Activated CD4-positive, alpha-beta T cell treated with anti-CD3 and anti-CD28 coated beads, Interleukin-2, Interleukin-4, amounts not matched to agents 100 ng/mL and 50 ng/mL, durations not matched to agents 16 hours and 8 hours (primary cell): ENCODE data around the gene ASMTL.
"Not testable (repeated sequence)": the region's sequence is repeated elsewhere in the genome, so short reads cannot be mapped to it uniquely, and the experiment has no call there.

ENCODE experiments used
- DNase-seq: peaks from one replicate; pipeline ENCODE4 v3.0.0-alpha.2; 2020; ENCODE audit warnings: low spot score

The ASMTL gene

DNA sequence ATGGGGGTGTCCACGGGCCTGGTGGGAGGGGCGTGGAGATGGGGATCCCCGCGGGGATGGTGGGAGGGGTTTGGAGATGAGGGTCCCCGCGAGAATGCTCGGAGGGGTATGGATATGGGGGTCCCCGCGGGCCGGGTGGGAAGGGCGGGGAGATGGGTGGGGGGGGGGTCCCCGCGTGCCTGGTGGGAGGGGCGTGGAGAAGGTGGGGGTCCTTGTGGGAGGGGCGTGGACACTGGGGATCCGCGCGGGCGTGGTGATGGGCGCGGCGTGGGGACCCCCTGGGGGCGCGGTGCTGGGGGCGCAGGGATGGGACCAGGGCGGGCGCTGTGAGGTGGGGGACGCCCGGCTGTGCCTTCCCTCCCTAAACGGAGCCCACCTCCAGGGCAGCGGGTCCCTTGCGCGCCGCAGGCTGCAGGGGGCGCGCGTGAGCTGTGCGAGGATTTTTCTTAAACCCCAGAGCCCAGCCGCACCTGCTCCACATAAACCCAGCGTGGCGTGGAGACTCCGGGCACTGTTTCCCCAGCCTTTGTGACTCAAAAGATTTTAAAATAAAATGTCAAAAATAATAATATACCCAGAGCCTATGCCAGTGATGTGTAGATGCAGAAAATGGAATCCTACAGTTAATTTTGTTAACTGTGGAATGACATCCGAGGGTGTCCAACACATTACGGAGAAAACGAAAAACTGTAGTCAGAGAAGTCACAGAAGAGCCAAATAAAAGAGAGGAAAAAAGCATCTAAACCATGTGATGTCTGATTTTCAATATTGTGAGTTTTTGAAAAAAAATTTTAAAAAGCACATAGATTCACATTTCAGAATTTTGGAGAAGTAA lies 1.5 kb upstream of the ASMTL start:
- DNase-seq = peak; percentile 90

DNA sequence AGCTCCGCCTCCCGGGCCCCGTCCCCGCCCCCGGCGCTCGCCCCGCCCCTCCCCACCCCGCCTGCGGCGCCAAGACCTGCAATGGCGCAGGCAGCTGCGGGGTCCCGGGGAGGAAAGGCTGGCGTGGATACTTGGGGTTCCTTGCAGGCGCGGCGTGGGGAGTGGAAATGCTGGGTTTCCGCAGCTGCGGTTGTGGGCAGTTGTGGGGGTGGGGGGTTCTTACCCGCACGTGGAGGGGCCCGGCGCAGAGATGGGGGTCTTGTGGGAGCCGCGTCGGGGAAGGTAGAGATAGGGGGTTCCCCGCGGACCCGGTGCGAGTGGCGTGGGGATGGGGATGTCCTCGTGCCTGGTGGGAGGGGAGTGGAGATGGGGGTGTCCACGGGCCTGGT lies 680 bp upstream of the ASMTL start:
- DNase-seq = no peak

DNA sequence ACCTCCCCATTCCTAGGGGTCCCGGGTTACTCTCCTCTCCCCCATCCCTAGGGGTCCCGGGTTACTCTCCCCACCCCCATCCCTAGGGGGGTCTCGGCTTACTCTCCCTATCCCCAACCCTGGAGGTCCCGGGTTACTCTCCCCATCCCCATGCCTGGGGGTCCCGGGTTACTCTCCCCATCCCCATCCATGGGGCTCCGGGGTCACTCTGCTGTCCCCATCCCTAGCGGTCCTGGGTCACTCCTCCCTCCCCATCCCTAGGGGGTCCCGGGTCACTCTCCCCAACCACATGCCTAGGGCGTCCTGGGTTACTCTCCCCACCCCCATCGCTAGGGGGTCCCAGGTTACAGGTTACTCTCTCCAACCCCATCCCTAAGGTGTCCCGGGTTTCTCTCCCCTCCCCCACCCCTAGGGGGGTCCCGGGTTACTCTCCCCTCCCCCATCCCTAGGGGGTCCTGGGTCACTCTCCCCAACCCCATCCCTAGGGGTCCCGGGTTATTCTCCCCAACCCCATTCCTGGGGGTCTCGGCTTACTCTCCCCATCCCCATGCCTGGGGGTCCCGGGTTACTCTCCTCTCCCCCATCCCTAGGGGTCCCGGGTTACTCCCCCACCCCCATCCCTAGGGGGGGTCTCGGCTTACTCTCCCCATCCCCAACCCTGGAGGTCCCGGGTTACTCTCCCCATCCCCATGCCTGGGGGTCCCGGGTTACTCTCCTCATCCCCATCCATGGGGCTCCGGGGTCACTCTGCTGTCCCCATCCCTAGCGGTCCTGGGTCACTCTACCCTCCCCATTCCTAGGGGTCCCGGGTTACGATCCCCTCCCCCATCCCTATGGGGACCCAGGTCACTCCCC lies 821 bp downstream of the ASMTL start:
- DNase-seq = no peak

DNA sequence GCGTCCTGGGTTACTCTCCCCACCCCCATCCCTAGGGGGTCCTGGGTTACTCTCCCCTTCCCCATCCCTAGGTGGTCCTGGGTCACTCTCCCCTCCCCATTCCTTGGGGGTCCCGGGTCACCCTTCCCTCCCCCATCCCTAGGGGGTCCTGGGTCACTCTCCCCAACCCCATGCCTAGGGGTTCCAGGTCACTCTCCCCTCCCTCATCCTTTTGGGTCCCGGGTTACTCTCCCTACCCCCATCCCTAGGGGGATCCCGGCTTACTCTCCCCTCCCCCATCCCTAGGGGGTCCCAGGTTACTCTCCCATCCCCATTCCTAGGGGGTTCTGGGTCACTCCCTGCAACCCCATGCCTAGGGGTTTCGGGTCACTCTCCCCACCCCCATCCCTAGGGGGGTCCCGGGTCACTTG lies 1.5 kb downstream of the ASMTL start:
- no peak for DNase-seq

DNA sequence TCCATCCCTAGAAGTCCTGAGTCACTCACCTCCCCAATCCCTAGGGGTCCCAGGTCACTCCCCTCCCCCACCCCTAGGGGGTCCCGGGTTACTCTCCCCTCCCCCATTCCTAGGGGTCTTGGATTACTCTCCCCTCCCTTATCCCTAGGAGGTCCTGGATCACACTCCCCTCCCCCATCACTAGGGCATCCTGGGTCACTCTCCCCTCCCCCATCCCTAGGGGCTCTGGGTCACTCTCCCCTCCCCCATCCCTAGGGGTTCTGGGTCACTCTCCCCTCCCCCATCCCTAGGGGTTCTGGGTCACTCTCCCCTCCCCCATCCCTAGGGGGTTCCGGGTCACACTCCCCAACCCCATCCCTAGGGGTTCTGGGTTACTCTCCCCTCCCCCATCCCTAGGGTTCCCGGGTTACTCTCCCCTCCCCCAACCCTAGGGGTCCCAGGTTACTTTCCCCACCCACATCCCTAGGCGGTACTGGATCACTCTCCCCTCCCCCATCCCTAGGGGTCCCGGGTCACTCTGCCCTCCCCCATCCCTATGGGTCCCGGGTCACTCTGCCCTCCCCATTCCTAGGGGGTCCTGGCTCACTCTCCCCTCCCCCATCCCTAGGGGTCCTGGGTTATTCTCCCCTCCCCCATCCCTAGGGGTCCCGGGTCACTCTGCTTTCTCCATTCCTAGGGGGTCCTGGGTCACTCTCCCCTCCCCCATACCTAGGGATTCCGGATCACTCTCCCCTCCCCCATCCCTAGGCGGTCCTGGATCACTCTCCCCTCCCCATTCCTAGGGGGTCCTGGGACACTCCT lies 2.1 kb downstream of the ASMTL start:
- DNase-seq = no peak

DNA sequence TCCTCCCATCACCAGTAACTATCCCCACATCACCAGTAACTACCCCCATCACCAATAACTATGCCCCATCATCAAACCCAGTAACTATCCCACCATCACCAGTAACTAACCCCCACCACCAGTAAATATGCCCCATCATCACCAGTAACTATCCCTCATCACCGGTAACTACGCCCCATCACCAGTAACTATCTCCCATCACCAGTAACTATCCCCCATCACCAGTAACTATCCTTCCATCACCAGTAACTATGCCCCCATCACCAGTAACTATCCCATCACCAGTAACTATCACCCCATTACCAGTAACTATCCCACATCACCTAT lies 2.9 kb downstream of the ASMTL start:
- no peak for DNase-seq

DNA sequence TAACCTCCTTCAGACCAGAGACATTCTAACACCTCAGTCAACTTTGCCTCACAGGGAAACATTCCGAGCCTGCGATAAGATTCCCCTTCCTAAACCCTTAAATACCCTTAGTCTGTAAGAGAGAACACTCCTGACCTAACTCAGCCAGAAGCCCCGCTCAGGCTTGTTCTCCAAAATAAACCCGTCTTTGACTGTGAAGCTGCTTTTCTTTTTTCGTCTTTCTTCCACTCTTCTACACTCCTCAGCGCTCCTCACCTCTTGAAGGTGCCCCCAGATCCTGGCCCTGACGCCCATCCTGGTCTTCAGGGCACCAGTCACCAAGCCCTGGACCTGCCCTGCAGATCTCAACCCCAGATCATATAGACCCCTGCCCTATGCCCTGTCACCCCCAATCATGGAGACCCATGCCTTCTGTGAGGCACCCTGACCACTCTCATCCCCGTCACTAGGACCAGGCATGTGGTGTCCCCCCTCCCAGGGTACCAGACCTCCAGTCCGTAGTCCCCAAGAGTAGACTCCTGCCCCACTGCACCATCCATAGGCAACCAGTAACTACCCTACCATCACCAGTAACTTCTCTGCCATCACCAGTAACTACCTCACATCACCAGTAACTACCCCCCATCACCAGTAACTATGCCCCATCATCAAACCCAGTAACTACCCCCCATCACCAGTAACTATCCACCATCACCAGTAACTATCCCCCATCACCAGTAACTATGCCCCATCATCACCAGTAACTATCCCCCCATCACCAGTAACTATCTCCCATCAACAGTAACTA lies 3.5 kb downstream of the ASMTL start:
- no peak for DNase-seq

DNA sequence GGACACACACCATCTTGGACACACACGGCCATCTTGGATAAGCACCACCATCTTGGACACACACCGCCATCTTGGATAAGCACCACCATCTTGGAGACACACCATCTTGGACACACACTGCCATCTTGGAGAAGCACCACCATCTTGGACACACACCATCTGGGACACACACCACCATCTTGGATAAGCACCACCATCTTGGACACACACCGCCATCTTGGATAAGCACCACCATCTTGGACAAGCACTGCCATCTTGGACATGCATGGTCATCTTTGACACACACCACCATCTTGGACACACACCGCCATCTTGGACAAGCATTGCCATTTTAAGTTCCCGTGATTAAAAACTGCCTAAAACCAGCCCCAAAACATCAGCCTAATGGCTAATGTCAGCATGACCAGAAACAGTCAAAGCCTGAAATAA lies 4.1 kb downstream of the ASMTL start:
- DNase-seq = not testable (repeated sequence)

DNA sequence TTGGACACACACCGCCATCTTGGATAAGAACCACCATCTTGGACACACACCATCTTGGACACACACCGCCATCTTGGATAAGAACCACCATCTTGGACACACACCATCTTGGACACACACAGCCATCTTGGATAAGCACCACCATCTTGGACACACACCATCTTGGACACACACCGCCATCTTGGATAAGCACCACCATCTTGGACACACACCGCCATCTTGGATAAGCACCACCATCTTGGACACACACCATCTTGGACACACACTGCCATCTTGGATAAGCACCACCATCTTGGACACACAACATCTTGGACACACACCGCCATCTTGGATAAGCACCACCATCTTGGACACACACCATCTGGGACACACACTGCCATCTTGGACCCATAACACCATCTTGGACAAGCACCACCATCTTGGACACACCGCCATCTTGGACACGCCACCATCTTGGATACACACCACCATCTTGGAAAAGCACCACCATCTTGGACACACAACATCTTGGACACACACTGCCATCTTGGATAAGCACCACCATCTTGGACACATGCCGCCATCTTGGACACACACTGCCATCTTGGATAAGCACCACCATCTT lies 4.6 kb downstream of the ASMTL start:
- DNase-seq = not testable (repeated sequence)

DNA sequence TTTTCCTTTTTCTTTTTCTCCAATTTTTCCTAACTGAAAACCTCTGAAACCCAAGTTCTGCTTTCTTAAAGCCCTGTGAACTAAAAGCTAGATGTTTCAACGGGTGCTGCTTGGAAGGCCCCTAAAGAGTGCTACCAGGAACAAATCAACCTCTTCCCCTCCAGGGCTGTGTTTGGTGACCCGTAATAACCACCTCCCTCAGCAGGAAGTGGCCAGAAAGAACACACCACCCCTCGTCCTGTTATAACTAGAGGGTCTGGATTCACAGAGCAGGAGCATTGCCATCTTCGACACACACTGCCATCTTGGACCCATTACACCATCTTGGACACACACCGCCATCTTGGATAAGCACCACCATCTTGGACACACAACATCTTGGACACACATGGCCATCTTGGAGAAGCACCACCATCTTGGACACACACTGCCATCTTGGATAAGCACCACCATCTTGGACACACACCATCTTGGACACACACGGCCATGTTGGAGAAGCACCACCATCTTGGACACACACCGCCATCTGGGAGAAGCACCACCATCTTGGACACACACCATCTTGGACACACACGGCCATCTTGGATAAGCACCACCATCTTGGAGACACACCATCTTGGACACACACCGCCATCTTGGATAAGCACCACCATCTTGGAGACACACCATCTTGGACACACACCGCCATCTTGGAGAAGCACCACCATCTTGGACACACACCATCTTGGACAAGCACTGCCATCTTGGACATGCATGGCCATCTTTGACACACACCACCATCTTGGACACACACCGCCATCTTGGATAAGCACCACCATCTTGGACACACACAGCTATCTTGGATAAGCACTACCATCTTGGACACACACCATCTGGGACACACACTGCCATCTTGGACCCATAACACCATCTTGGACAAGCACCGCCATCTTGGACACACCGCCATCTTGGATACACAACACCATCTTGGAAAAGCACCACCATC lies 5.4 kb downstream of the ASMTL start:
- not testable (repeated sequence) for DNase-seq

DNA sequence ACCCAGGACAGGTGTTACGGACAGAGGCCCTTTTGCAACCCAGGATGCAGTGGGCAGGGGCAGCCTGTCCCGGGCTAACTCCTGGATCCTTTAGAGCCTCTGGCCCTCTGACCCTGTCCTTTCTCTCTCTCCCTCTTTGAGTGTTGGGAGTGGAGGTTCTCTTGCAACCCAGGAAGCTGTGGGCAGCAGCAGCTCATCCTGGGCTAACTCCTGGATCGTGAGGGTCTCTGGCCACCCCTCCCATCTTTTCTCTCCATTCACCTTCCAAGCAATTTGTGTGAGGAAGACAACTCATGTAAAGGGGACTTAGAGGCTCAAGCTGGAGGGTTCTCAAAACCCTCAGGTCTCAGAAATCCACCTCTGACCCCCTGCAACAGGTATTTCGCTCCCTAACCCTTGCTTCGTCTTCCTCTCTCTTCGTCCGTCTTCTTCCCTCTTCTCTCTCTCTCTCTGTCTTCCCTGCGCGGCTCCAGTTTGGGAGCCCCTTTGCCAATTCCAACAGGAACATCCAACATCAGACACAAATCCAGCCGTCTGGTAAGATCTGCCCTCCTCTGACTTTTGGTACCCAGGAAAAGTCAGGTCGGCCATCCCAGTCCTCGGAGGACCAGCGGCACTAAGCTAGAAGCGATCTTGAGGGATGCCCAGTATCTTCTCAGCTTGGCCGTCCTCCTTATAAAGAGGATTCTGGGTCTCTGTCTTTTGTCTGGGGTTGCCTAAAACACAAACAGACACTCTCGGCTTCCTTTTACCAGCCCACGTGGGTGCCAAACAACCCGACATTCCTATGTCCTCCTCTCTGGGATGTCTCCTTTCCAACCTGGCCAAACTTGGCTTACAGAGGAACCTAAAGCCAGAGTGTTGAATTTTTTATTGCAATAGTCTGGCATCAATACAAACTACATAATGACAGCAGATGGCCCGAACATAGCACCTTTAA lies 7.9 kb downstream of the ASMTL start:
- no peak for DNase-seq

DNA sequence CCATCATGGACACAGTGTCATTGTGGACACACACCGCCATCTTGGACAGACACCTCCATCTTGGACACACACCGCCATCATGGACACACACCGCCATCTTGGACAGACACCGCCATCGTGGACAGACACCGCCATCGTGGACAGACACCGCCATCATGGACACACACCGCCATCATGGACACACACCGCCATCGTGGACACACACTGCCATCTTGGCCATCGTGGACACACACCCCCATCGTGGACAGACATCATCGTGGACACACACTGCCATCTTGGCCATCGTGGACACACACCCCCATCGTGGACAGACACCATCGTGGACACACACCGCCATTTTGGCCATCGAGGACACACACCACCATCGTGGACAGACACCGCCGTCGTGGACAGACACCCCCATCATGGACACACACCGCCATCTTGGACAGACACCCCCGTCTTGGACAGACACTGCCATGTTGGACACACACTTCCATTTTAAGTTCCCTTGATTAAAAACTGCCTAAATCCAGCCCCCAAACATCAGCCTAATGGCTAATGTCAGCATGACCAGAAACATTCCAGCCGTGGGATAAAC lies 9.1 kb downstream of the ASMTL start:
- DNase-seq = no peak

DNA sequence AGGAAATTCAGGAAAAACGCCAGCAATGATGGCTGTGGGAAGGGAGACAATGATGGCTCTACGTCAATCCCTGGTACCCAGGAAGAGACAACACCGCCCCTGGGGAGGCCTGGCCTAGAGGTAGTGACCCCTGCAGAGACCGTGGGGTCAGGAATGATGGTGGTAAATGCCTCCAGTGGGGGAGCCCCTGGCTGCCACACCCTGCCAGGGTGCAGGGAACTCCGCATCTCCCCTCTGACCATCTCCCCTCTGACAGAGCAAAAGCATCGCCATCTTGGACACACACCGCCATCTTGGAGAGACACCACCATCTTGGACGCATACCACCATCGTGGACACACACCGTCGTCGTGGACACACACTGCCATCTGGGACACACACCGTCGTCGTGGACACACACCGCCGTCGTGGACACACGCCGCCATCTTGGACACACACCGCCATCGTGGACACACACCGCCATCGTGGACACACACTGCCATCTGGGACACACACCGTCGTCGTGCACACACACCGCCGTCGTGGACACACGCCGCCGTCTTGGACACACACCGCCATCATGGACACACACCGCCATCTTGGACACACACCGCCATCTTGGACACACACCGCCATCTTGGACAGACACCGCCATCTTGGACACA lies 9.9 kb downstream of the ASMTL start:
- no peak for DNase-seq

DNA sequence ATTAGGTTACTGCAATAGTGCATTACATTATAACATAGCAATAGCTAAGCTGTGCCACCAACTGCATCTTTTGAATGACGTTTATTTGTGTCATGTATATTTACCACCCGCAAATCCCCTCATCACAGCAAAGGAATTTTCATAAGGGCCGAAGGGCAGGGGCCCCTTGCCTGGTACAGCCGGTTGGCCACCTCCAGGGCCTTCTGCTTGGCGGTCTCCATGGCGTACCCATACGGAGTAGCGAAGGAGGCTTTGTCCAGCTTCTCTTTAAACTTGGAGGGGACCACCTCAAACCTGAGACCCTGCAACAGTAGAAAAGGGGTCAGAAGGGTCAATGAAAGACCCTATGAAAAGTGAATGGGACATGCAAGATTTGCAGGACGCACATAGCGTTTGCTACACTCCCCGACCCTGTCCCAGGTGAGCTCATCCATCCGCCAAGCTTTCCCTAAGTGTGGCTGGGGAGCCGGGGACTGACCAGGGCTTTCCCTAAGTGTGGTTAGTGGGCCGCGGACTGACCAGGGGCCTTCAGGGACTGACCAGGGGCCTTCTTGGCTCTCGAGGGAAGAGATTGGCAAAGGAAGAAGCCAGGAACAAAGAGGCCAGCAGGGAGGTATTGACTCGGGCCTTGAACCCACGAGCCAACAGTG lies 10.6 kb downstream of the ASMTL start:
- no peak for DNase-seq

DNA sequence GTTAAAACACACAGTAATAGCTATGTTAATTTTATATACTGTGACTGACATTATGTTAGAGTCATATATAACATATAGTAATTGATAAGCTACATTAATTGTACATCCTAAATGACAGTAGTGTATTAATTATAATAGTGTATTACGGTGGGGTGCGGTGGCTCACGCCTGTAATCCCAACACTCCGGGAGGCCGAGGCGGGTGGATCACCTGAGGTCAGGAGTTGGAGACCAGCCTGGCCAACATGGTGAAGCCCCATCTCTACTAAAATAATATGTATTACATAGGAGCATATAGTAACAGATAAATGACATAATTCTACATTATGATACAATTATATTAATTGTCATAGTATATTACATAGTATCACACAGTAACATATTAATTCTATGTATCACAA lies 12.2 kb downstream of the ASMTL start:
- DNase-seq = no peak

DNA sequence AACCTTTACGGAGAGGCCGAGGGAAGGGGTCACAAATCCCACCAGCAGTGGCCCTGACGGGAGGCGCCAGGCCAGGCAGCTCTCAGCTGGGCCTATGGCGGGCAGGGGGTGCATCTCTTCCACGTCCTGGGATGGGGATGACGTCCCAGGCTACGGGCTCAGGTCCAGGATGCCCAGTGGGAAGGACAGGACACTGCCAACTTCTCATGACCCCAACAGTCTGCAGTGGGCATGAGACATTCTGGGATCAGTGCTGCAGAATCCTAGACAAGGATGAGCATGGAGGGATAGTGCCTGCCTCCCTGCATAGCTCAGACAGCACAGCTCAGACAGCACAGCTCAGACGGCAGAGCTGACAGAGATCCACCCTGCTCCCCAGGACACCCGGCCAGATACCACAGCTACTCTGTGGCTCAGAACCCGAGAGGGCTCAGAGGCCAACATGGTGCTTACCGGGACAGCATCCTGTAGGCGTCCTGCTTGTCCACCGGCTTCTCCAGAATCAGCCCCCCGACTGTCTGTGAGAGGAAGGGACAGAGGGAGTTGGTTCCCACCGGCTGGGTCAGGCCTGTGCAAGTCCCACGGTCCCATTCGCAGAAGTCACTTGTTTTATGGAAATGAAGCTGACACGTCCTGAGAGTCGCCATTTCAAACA lies 17.3 kb downstream of the ASMTL start:
- no peak for DNase-seq

DNA sequence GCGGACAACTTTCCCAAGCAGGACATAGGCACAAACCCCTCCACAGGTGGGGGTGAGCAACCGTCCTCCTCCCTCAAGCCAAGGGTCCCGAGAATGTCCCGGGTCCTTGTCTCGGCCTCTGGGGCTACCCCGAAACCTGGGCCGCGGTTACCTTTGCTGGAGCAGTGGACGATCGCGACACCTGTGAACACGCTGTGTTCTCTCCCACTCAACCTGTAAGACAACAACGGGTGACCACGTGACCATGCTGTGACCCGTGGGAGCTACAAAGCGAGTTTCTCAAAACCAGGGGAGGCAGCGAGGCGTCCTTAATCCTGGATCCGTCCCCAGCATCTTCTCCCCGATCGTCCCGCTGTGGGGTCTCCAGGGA lies 17.9 kb downstream of the ASMTL start:
- DNase-seq = no peak
